ENCODE results near the gene ZSCAN5A. TPM values are rescaled to one million over a fixed set of nuclear protein-coding genes. Genes with fewer than 3 reads are reported as not detected.

Gene ZSCAN5A
- total and polyA plus RNA-seq, 10 of the 15 experiments (the other 5 are each of a cell fraction or from before 2014, with no cell fraction given), result 5.5 to 12.0 (median 8.7) TPM

DNA sequence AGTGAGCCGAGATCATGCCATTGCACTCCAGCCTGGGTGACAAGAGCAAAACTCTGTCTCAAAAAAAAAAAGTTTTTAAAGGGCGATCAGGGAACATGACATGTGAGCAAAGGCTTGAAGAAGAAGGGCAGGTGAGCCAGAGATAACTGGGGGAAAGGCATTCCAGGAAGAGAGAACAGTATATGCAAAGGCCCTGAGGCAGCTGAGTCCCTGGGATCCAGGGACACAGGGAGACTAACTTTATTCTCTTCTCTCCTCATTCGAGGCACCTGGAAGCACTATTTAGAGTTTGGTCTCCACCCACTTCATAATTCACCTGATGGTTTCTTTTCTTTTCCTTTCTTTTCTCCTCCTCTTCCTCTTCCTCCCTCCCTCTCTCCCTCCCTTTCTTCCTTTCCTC, 17.6 kb downstream of the ZSCAN5A start:
- DNase-seq (ENCODE audit: low read depth, low spot score), result no peak
- no peaks in the 10 kb centered on the region for H3K4me1 ChIP-seq (ENCODE audit: control insufficient read depth, insufficient read depth, low read length)
- POLR2A ChIA-PET, result no interaction called here
- H3K27me3 ChIP-seq (replicated peaks in 1 of 2; ENCODE audit: control insufficient read depth in 2 of 2, insufficient read depth in 2 of 2, low read length in 1 of 2), result no peaks in the 10 kb centered on the region
- RAD21 ChIA-PET (ENCODE audit: unreplicated experiment), result no interaction called here
- no peak overlapping the region for H3K4me3 ChIP-seq
- no peaks in the 10 kb centered on the region for H4K20me1 ChIP-seq (ENCODE audit: control insufficient read depth, insufficient read depth)
- TF ChIP-seq ETV6 (conservative IDR thresholded peaks at IDR 0.05 in 1 of 2, IDR thresholded peaks at IDR 0.05 in 1 of 2; ENCODE audit: borderline replicate concordance in 1 of 2, low read depth in 1 of 2), result no peak
- no peak for TF ChIP-seq MTA3 (IDR thresholded peaks at IDR 0.05; ENCODE audit: borderline replicate concordance, low read length)
- TF ChIP-seq GATAD2B (conservative IDR thresholded peaks at IDR 0.05; ENCODE audit: low read depth), result no peak
- TF ChIP-seq EP300 (IDR thresholded peaks at IDR 0.05; ENCODE audit: borderline replicate concordance in 1 of 2, control insufficient read depth in 1 of 2, low read depth in 2 of 2, low read length in 2 of 2), result no peak
- TF ChIP-seq TAF1 (IDR thresholded peaks at IDR 0.05; ENCODE audit: borderline replicate concordance, low read depth, low read length), result no peak
- TF ChIP-seq CREM (IDR thresholded peaks at IDR 0.05; ENCODE audit: low read depth), result no peak
- TF ChIP-seq SREBF1 (IDR thresholded peaks at IDR 0.05; ENCODE audit: low read length), result no peak
- no peak for TF ChIP-seq NRF1 (conservative IDR thresholded peaks at IDR 0.05; ENCODE audit: low read depth, low read length)
- no peak for TF ChIP-seq NFXL1 (IDR thresholded peaks at IDR 0.05; ENCODE audit: borderline replicate concordance)
- TF ChIP-seq, protein P1, sequence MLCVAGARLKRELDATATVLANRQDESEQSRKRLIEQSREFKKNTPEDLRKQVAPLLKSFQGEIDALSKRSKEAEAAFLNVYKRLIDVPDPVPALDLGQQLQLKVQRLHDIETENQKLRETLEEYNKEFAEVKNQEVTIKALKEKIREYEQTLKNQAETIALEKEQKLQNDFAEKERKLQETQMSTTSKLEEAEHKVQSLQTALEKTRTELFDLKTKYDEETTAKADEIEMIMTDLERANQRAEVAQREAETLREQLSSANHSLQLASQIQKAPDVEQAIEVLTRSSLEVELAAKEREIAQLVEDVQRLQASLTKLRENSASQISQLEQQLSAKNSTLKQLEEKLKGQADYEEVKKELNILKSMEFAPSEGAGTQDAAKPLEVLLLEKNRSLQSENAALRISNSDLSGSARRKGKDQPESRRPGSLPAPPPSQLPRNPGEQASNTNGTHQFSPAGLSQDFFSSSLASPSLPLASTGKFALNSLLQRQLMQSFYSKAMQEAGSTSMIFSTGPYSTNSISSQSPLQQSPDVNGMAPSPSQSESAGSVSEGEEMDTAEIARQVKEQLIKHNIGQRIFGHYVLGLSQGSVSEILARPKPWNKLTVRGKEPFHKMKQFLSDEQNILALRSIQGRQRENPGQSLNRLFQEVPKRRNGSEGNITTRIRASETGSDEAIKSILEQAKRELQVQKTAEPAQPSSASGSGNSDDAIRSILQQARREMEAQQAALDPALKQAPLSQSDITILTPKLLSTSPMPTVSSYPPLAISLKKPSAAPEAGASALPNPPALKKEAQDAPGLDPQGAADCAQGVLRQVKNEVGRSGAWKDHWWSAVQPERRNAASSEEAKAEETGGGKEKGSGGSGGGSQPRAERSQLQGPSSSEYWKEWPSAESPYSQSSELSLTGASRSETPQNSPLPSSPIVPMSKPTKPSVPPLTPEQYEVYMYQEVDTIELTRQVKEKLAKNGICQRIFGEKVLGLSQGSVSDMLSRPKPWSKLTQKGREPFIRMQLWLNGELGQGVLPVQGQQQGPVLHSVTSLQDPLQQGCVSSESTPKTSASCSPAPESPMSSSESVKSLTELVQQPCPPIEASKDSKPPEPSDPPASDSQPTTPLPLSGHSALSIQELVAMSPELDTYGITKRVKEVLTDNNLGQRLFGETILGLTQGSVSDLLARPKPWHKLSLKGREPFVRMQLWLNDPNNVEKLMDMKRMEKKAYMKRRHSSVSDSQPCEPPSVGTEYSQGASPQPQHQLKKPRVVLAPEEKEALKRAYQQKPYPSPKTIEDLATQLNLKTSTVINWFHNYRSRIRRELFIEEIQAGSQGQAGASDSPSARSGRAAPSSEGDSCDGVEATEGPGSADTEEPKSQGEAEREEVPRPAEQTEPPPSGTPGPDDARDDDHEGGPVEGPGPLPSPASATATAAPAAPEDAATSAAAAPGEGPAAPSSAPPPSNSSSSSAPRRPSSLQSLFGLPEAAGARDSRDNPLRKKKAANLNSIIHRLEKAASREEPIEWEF (IDR thresholded peaks at IDR 0.05; ENCODE audit: insufficient replicate concordance, low read depth, low read length), result no peak
- no peak for TF ChIP-seq ATF7 (IDR thresholded peaks at IDR 0.05; ENCODE audit: low read depth)
- TF ChIP-seq EZH2 (IDR thresholded peaks at IDR 0.05; ENCODE audit: borderline replicate concordance, control insufficient read depth, low read depth, low read length), result no peak
- no peak for TF ChIP-seq CBFB (IDR thresholded peaks at IDR 0.05; ENCODE audit: low read depth)
- no peak for TF ChIP-seq RB1 (IDR thresholded peaks at IDR 0.05; ENCODE audit: borderline replicate concordance)
- TF ChIP-seq PBX3 (IDR thresholded peaks at IDR 0.05; ENCODE audit: insufficient replicate concordance, low read depth, low read length), result no peak
- TF ChIP-seq, protein P2, sequence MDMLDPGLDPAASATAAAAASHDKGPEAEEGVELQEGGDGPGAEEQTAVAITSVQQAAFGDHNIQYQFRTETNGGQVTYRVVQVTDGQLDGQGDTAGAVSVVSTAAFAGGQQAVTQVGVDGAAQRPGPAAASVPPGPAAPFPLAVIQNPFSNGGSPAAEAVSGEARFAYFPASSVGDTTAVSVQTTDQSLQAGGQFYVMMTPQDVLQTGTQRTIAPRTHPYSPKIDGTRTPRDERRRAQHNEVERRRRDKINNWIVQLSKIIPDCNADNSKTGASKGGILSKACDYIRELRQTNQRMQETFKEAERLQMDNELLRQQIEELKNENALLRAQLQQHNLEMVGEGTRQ (IDR thresholded peaks at IDR 0.05; ENCODE audit: borderline replicate concordance, low read depth, low read length), result no peak
- FAIRE-seq, result no peak
- ATAC-seq, result no peak
- H2AFZ ChIP-seq (ENCODE audit: control insufficient read depth, low read depth, low read length), result no peak overlapping the region
- SMC1A ChIA-PET (ENCODE audit: uncharacterized antibody, unreplicated experiment), result no interaction called here
- no TSS peak for BruUV-seq (replicated peaks)
- H3K79me2 ChIP-seq (ENCODE audit: control insufficient read depth, insufficient read depth, low read length), result no peaks in the 10 kb centered on the region
- H3K27ac ChIP-seq (ENCODE audit: control insufficient read depth, insufficient read depth), result no peak overlapping the region
- H3K36me3 ChIP-seq (ENCODE audit: control insufficient read depth in 2 of 2, insufficient read depth in 2 of 2, low read length in 1 of 2), result peaks cover 0 to 5% of the 10 kb centered on the region in 2 experiments; a peak in 1 of 4 replicates
- H3K4me2 ChIP-seq (ENCODE audit: control insufficient read depth, insufficient read depth), result no peak overlapping the region
- H3K9ac ChIP-seq (ENCODE audit: control insufficient read depth, insufficient read depth, low read length), result no peak overlapping the region
- intact Hi-C loops (cut with micrococcal nuclease; ENCODE audit: unreplicated experiment), result no loop called here
- in situ Hi-C loops (cut with MboI), result no loop called here
- CTCF ChIA-PET, result interaction anchor here (1.4 kb wide), 1 partner anchor 13 kb away, joined by 3 read pairs; no protein-coding TSS in a partner anchor
- WGBS (ENCODE audit: insufficient coverage, insufficient replicate concordance, low lambda C conversion rate, missing lambda C conversion rate), result 69% methylated on average over 3 of the region's 3 CpGs
- no peaks in the 10 kb centered on the region for H3K9me3 ChIP-seq (replicated peaks; ENCODE audit: control insufficient read depth, insufficient read depth, low read length)

All from GM12878 (cell line).